A549 (cell line): ENCODE results near the gene RHOT1. TPM values are rescaled to one million over a fixed set of nuclear protein-coding genes. Genes with fewer than 3 reads are reported as not detected.

Experiments
- ATAC-seq, 2 experiments: fragments of 200-7000 bp in 1 of 2; fragments of >200 bp in 1 of 2; cut with Nextera tagmentation in 1 of 2; cut with Tn5 transposase in 1 of 2; 3 replicates each; pipeline versions ENCODE4 v1.8.0 to v1.9.1; 2018 to 2020; ENCODE audit warnings: mild to moderate bottlenecking in 1 of 2, moderate library complexity in 1 of 2
- CTCF ChIA-PET: fragments of 300-600 bp; sonication (Branson Sonifier 250); formaldehyde crosslinking; extraction: SDS; loops from one replicate; lab custom pipeline; 2021; ENCODE audit warnings: antibody characterized with exemption, inconsistent platforms; lab: Yijun Ruan, JAX
- POLR2A ChIA-PET: fragments of 350-600 bp; formaldehyde crosslinking; extraction: SDS; loops from one replicate; lab custom pipeline; 2021; ENCODE audit warnings: antibody characterized with exemption, inconsistent platforms; lab: Yijun Ruan, JAX
- DNase-seq, 2 experiments: peaks; one replicate each; pipeline versions ENCODE4 v3.0.0 to v3.0.0-alpha.2; 2011 to 2016; ENCODE audit warnings: low read depth in 1 of 2, low spot score in 1 of 2
- FAIRE-seq: peaks from 2 replicates; lab custom pipeline; 2011; peaks lifted over from hg19 to GRCh38; lab: Jason Lieb, UNC
- H3K27ac ChIP-seq, 2 experiments: fragments of >200 bp; sonication (Bioruptor Twin); formaldehyde crosslinking; 3 replicates each; pipeline ENCODE4 v1.5.1; 2016 to 2017
- H3K4me1 ChIP-seq: fragments of >200 bp; sonication (Bioruptor Twin); formaldehyde crosslinking; 3 replicates; pipeline ENCODE4 v1.6.1; 2016
- H3K4me2 ChIP-seq: fragments of >200 bp; sonication (Bioruptor Twin); formaldehyde crosslinking; 3 replicates; pipeline ENCODE4 v1.6.1; 2016
- H3K4me3 ChIP-seq: fragments of >200 bp; sonication (Bioruptor Twin); formaldehyde crosslinking; 3 replicates; pipeline ENCODE4 v1.5.1; 2016
- H3K9me3 ChIP-seq: fragments of >200 bp; sonication (Bioruptor Twin); formaldehyde crosslinking; 3 replicates; pipeline ENCODE4 v1.6.1; 2016
- ATOH8 ChIP-seq: fragments of 250-450 bp; sonication (Bioruptor Pico); IDR thresholded peaks from 2 replicates; pipeline ENCODE4 v1.5.0; 2020; ENCODE audit warnings: low read depth, mild to moderate bottlenecking, moderate library complexity
- CBX8 ChIP-seq: fragments of 200-600 bp; sonication (generic); IDR thresholded peaks from 2 replicates; pipeline ENCODE4 v1.6.1; 2016
- CEBPB ChIP-seq, 2 experiments: fragments of >200 bp in 1 of 2; sonication (Bioruptor Twin) in 1 of 2; formaldehyde crosslinking in 1 of 2; IDR thresholded peaks; 2 replicates each; pipeline ENCODE4 v1.6.1; 2012 to 2016
- CHD2 ChIP-seq: fragments of 150-350 bp; IDR thresholded peaks from 2 replicates; pipeline ENCODE4 v1.6.1; 2014; ENCODE audit warnings: low read length; ENCODE audit not compliant: partially characterized antibody
- CHD4 ChIP-seq: fragments of 200-600 bp; sonication (generic); IDR thresholded peaks from 2 replicates; pipeline ENCODE4 v1.6.1; 2016; ENCODE audit warnings: antibody characterized with exemption, mild to moderate bottlenecking, borderline replicate concordance
- CTCF ChIP-seq: fragments of >200 bp; sonication (Bioruptor Twin); formaldehyde crosslinking; IDR thresholded peaks from 3 replicates; pipeline ENCODE4 v1.5.1; 2016
- E2F6 ChIP-seq: IDR thresholded peaks from 2 replicates; pipeline ENCODE4 v1.6.1; 2012; ENCODE audit warnings: low read depth, borderline replicate concordance
- EHMT2 ChIP-seq: fragments of 200-600 bp; sonication (generic); IDR thresholded peaks from 2 replicates; pipeline ENCODE4 v1.6.1; 2016; ENCODE audit warnings: antibody characterized with exemption, low read depth, mild to moderate bottlenecking, moderate library complexity
- FOSL2 ChIP-seq, 2 experiments: fragments of 450-650 bp in 1 of 2; fragments of >200 bp in 1 of 2; sonication (Bioruptor Twin) in 1 of 2; formaldehyde crosslinking; IDR thresholded peaks; 2 replicates each; pipeline versions ENCODE4 v1.5.0 to v1.6.1; 2016 to 2020; ENCODE audit warnings: mild to moderate bottlenecking in 1 of 2, moderate library complexity in 1 of 2
- FOXS1 ChIP-seq: fragments of 250-450 bp; sonication (Bioruptor Pico); IDR thresholded peaks from 2 replicates; pipeline ENCODE4 v1.5.0; 2020; ENCODE audit warnings: mild to moderate bottlenecking, moderate library complexity
- HES2 ChIP-seq: fragments of >200 bp; sonication (Bioruptor Twin); formaldehyde crosslinking; IDR thresholded peaks from 2 replicates; pipeline ENCODE4 v1.6.1; 2016
- HOXA7 ChIP-seq: fragments of 250-450 bp; sonication (Bioruptor Pico); IDR thresholded peaks from 2 replicates; pipeline ENCODE4 v1.5.0; 2020; ENCODE audit warnings: mild to moderate bottlenecking, moderate library complexity
- HOXB13 ChIP-seq: fragments of 250-450 bp; sonication (Bioruptor Pico); IDR thresholded peaks from 2 replicates; pipeline ENCODE4 v1.5.0; 2020; ENCODE audit warnings: low read depth, mild to moderate bottlenecking, moderate library complexity
- JUN ChIP-seq, 2 experiments: fragments of >200 bp; sonication (Bioruptor Twin); formaldehyde crosslinking; IDR thresholded peaks; 2 replicates in 1 of 2; 3 replicates in 1 of 2; pipeline ENCODE4 v1.6.1; 2016 to 2017
- KDM5A ChIP-seq: fragments of 200-600 bp; sonication (generic); IDR thresholded peaks from 2 replicates; pipeline ENCODE4 v1.6.1; 2016; ENCODE audit warnings: antibody characterized with exemption, mild to moderate bottlenecking
- MAX ChIP-seq: IDR thresholded peaks from 2 replicates; pipeline ENCODE4 v1.6.1; 2012
- NPAS2 ChIP-seq: fragments of 250-450 bp; sonication (Bioruptor Pico); IDR thresholded peaks from 2 replicates; pipeline ENCODE4 v1.8.0; 2022; ENCODE audit warnings: mild to moderate bottlenecking, moderate library complexity, borderline replicate concordance
- PHF8 ChIP-seq: fragments of 200-600 bp; sonication (generic); IDR thresholded peaks from 2 replicates; pipeline ENCODE4 v1.6.1; 2016; ENCODE audit warnings: low read depth, mild to moderate bottlenecking, antibody characterized with exemption, moderate library complexity, borderline replicate concordance
- POLR2AphosphoS2 ChIP-seq: conservative IDR thresholded peaks from 2 replicates; pipeline ENCODE4 v1.6.1; 2012; ENCODE audit warnings: low read length, improper control_type of control experiment, inconsistent platforms
- RARB ChIP-seq: fragments of 250-450 bp; sonication (Bioruptor Pico); IDR thresholded peaks from 2 replicates; pipeline ENCODE4 v1.8.0; 2021; ENCODE audit warnings: mild to moderate bottlenecking, moderate library complexity
- SREBF2 ChIP-seq: fragments of 450-650 bp; IDR thresholded peaks from 2 replicates; pipeline ENCODE4 v1.6.1; 2014; ENCODE audit warnings: mild to moderate bottlenecking, moderate library complexity
- TFCP2L1 ChIP-seq: fragments of 250-450 bp; sonication (Bioruptor Pico); IDR thresholded peaks from 2 replicates; pipeline ENCODE4 v1.5.0; 2021; ENCODE audit warnings: mild to moderate bottlenecking
- TP53 ChIP-seq: fragments of 250-450 bp; sonication (Bioruptor Pico); IDR thresholded peaks from 2 replicates; pipeline ENCODE4 v1.5.0; 2021; ENCODE audit warnings: mild to moderate bottlenecking, moderate library complexity
- USF2 ChIP-seq: fragments of 450-650 bp; IDR thresholded peaks from 2 replicates; pipeline ENCODE4 v1.6.1; 2014; ENCODE audit warnings: antibody characterized with exemption
- ZFP36 ChIP-seq: fragments of 450-650 bp; IDR thresholded peaks from 2 replicates; pipeline ENCODE4 v1.6.1; 2014; ENCODE audit warnings: borderline replicate concordance; ENCODE audit not compliant: partially characterized antibody
- ZSCAN20 ChIP-seq: fragments of 250-450 bp; sonication (Bioruptor Pico); IDR thresholded peaks from 2 replicates; pipeline ENCODE4 v1.8.0; 2022; ENCODE audit warnings: mild to moderate bottlenecking, moderate library complexity
- WGBS: methylation state at CpG from one replicate; pipeline ENCODE4 v1.1.6; 2017; ENCODE audit errors: missing lambda C conversion rate; 5-methylcytosine and 5-hydroxymethylcytosine counted together
- polyA plus RNA-seq, 4 experiments: library from polyadenylated mRNA; depleted of rRNA in 3 of 4; stranded (reverse); fragments of >200 nt; fragmentation: RNase III in 1 of 4; extraction: RNeasy Plus Mini Kit Qiagen cat#74134 plus additional on column Dnase treatment in 1 of 4; gene quantifications; 2 replicates in 3 of 4; 3 replicates in 1 of 4; pipeline ENCODE4 v1.2.3, GENCODE V29; 2011 to 2017

RHOT1 gene
- polyA plus RNA-seq, 2 of the 4 experiments (the other 2 are of a cell fraction): 26.6 to 109 TPM

- H3K27ac ChIP-seq: no peak overlapping the region
- FAIRE-seq: no peak
- no peak for ATAC-seq
- no peak for DNase-seq
- H3K4me3 ChIP-seq: no peak overlapping the region
- H3K4me1 ChIP-seq: no peaks in the 10 kb centered on the region
- POLR2A ChIA-PET: no interaction called here
- H3K4me2 ChIP-seq: no peak overlapping the region
- no peaks in the 10 kb centered on the region for H3K9me3 ChIP-seq
- TF ChIP-seq JUN (IDR thresholded peaks at IDR 0.05): no peak
- no peak for TF ChIP-seq E2F6
- TF ChIP-seq RARB (CRISPR knock-in tag): no peak
- no peak for TF ChIP-seq KDM5A
- no peak for TF ChIP-seq FOXS1 (CRISPR knock-in tag)
- no peak for TF ChIP-seq CEBPB (IDR thresholded peaks at IDR 0.05)
- no peak for TF ChIP-seq TFCP2L1 (CRISPR knock-in tag)
- TF ChIP-seq ZSCAN20 (CRISPR knock-in tag): no peak
- TF ChIP-seq ATOH8 (CRISPR knock-in tag): no peak
- TF ChIP-seq FOSL2 (IDR thresholded peaks at IDR 0.05): no peak
- no peak for TF ChIP-seq FOSL2 (CRISPR knock-in tag; IDR thresholded peaks at IDR 0.05)
- TF ChIP-seq NPAS2: no peak
- no peak for TF ChIP-seq EHMT2
- TF ChIP-seq, all 56 proteins: peak for 0
- CTCF ChIA-PET: interaction anchor here (0.6 to 3.8 kb wide), 7 partner anchors 9 to 239 kb away, joined by 3 to 23 read pairs (median 4); no protein-coding TSS in a partner anchor
Measured at GRCh38 chr17:32150358-32150757, 8.1 kb downstream of the RHOT1 start.

- H3K4me3 ChIP-seq: no peak overlapping the region
- H3K27ac ChIP-seq: no peak overlapping the region
- ATAC-seq (no peak), DNase-seq (no peak), FAIRE-seq (no peak)
- H3K9me3 ChIP-seq: no peaks in the 10 kb centered on the region
- 93% methylated on average over 3 of the region's 3 CpGs for WGBS
- peaks cover 5% of the 10 kb centered on the region for H3K4me1 ChIP-seq
- POLR2A ChIA-PET: no interaction called here
- CTCF ChIA-PET: interaction anchor here (0.9 to 3.8 kb wide), 5 partner anchors 10 to 168 kb away, joined by 3 to 23 read pairs (median 6); partner anchors contain the start of gene RHOT1
- no peak overlapping the region for H3K4me2 ChIP-seq
- no peak for TF ChIP-seq FOXS1 (CRISPR knock-in tag)
- TF ChIP-seq HOXB13: no peak
- TF ChIP-seq CHD2: no peak
- TF ChIP-seq POLR2AphosphoS2: no peak
- TF ChIP-seq USF2: no peak
- TF ChIP-seq PHF8: no peak
- TF ChIP-seq CBX8: no peak
- TF ChIP-seq HES2: no peak
- TF ChIP-seq MAX: no peak
- no peak for TF ChIP-seq HOXA7 (CRISPR knock-in tag)
- TF ChIP-seq TP53 (CRISPR knock-in tag): no peak
- no peak for TF ChIP-seq SREBF2
- no peak for TF ChIP-seq JUN (IDR thresholded peaks at IDR 0.05)
- TF ChIP-seq ZFP36: no peak
- TF ChIP-seq CHD4: no peak
- no peak for TF ChIP-seq CTCF
- no peak for TF ChIP-seq CEBPB (IDR thresholded peaks at IDR 0.05)
Measured at GRCh38 chr17:32152130-32152529, 9.8 kb downstream of the RHOT1 start.
